HFF-Myc (cell line): Measurements from ENCODE around the gene ZNF385B.
"Not testable (repeated sequence)": the region's sequence is repeated elsewhere in the genome, so short reads cannot be mapped to it uniquely, and the experiment has no call there.

ENCODE experiments used
- DNase-seq: peaks from one replicate; pipeline ENCODE4 v3.0.0-alpha.2; 2011; ENCODE audit warnings: low read depth; ENCODE audit errors: extremely low read depth
- H3K4me3 ChIP-seq: replicated peaks from 2 replicates; pipeline ENCODE4 v1.5.1; 2011; ENCODE audit warnings: low read depth, mild to moderate bottlenecking, control low read depth, low read length
- CTCF ChIP-seq: IDR thresholded peaks from 2 replicates; pipeline ENCODE4 v1.5.1; 2012; ENCODE audit warnings: mild to moderate bottlenecking, low read depth, low read length, control low read depth; ENCODE audit errors: missing control alignments

ZNF385B gene

GRCh38 chr2:179893616-179894015 lies 32.2 kb upstream of the ZNF385B start:
- no peak for DNase-seq
- no peak overlapping the region for H3K4me3 ChIP-seq
- no peak for TF ChIP-seq CTCF

DNA sequence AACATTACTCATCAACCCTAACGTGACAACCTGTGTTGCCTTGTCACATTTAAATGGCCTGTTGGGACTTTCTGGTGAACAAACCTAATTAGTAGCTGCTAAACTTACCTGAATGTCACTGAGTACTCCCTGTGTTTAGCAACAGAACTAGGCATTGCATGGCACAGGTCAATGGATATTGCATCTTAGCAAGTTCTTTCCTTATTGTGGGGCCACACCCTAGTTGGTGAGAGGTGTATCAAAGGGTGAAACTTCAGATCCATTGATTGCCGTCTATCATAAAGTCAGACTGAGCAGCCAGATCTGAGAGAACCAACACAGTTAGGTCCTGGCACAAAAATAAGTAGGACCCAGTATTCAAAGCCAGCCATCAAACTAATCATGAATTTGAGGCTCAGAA lies 29.8 kb upstream of the ZNF385B start:
- DNase-seq, result no peak
- no peak overlapping the region for H3K4me3 ChIP-seq
- TF ChIP-seq CTCF, result no peak

DNA sequence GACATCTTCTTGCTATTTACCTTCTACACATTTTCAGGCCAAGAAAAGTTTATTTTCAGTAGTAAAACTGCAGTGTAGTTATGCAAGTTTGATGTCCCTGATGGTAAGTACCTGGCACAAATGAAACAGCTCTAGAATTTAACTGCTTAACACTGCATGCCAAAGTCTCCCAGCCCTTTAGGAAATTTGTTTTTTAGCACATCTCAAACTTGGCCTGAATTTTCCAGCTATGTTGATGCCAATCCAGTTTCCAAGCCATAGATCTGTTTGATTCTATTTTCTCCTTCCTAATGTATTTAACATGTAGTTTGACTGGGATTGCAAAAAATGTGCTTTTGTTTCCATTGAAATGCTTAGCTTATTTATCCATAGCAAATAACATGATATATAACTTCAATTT lies 29.3 kb upstream of the ZNF385B start:
- no peak for DNase-seq
- no peak for TF ChIP-seq CTCF
- no peak overlapping the region for H3K4me3 ChIP-seq

- DNase-seq, result not testable (repeated sequence)
Measured at GRCh38 chr2:179888642-179889041, 27.2 kb upstream of the ZNF385B start.

GRCh38 chr2:179884193-179884592 lies 22.8 kb upstream of the ZNF385B start:
- H3K4me3 ChIP-seq, result no peak overlapping the region
- DNase-seq, result no peak
- no peak for TF ChIP-seq CTCF

More at GRCh38 chr2:179888642-179889041, 27.2 kb upstream of the ZNF385B start:
- H3K4me3 ChIP-seq, result not testable (repeated sequence)

- no peak for DNase-seq
- no peak for TF ChIP-seq CTCF
- no peak overlapping the region for H3K4me3 ChIP-seq
Measured at GRCh38 chr2:179882851-179883806, 21.7 kb upstream of the ZNF385B start.

GRCh38 chr2:179877601-179878364 lies 16.4 kb upstream of the ZNF385B start:
- H3K4me3 ChIP-seq, result no peak overlapping the region
- no peak for DNase-seq
- no peak for TF ChIP-seq CTCF
